ENCODE results near the gene WIPF1.

- TF ChIP-seq CTCF (IDR thresholded peaks at IDR 0.05; ENCODE audit: low read depth, low read length) (no peak), EZH2phosphoT487 (IDR thresholded peaks at IDR 0.05; ENCODE audit: low read depth) (no peak)
These were observed 10.9 kb downstream of the WIPF1 start for GRCh38 chr2:174586418-174587295.

All from OCI-LY3 (cell line).